SK-N-SH (cell line): Measurements from ENCODE around the gene SHISA2. TPM values are rescaled to one million over a fixed set of nuclear protein-coding genes. Genes with fewer than 3 reads are reported as not detected.

Experiments used
- CTCF ChIA-PET: fragments of 300-600, 350-600 bp; formaldehyde crosslinking; extraction: SDS; loops from one replicate; lab custom pipeline; 2021; lab: Yijun Ruan, JAX
- POLR2A ChIA-PET: fragments of 350-600 bp; sonication (Branson Sonifier 250); formaldehyde crosslinking; extraction: SDS; loops from one replicate; lab custom pipeline; 2020; ENCODE audit warnings: antibody characterized with exemption, inconsistent platforms; lab: Yijun Ruan, JAX
- DNase-seq: peaks from one replicate; pipeline ENCODE4 v3.0.0; 2012
- H2AFZ ChIP-seq: fragments of 200-600 bp; sonication (generic); 2 replicates; pipeline ENCODE4 v1.8.1; 2016; ENCODE audit warnings: antibody characterized with exemption, mild to moderate bottlenecking, low read depth
- H3F3A ChIP-seq: fragments of 200-600 bp; sonication (generic); replicated peaks from 2 replicates; pipeline ENCODE3; 2016; ENCODE audit warnings: antibody characterized with exemption, mild to moderate bottlenecking; ENCODE audit not compliant: insufficient read depth
- H3K27ac ChIP-seq, 2 experiments: fragments of 200-500 bp in 1 of 2; fragments of 200-600 bp in 1 of 2; sonication (Bioruptor generic) in 1 of 2; sonication (generic), shearing (Covaris generic) in 1 of 2; 2 replicates each; pipeline versions ENCODE4 v1.5.1 to v1.6.1; 2014 to 2016; ENCODE audit warnings: low read depth in 2 of 2, inconsistent platforms in 1 of 2, low read length in 1 of 2, mild to moderate bottlenecking in 1 of 2, mixed read lengths in 1 of 2
- H3K27me3 ChIP-seq: fragments of 200-600 bp; sonication (generic), shearing (Covaris generic); 2 replicates; pipeline ENCODE4 v1.6.1; 2016; ENCODE audit warnings: mixed run types; ENCODE audit not compliant: insufficient read depth
- H3K36me3 ChIP-seq, 2 experiments: fragments of 200-500 bp in 1 of 2; fragments of 200-600 bp in 1 of 2; sonication (Bioruptor generic) in 1 of 2; sonication (generic) in 1 of 2; replicated peaks in 1 of 2; 2 replicates each; pipeline versions ENCODE3 to v1.5.1; 2014 to 2016; ENCODE audit warnings: low read length in 1 of 2, mild to moderate bottlenecking in 1 of 2; ENCODE audit not compliant: insufficient read depth in 2 of 2, control insufficient read depth in 1 of 2
- H3K4me1 ChIP-seq, 2 experiments: fragments of 200-500 bp in 1 of 2; fragments of 200-600 bp in 1 of 2; sonication (Bioruptor generic) in 1 of 2; sonication (generic), shearing (Covaris generic) in 1 of 2; 2 replicates each; pipeline versions ENCODE4 v1.5.1 to v1.6.1; 2014 to 2016; ENCODE audit warnings: low read depth in 1 of 2, low read length in 1 of 2, mixed run types in 1 of 2; ENCODE audit not compliant: insufficient read depth in 2 of 2, control insufficient read depth in 1 of 2
- H3K4me2 ChIP-seq: fragments of 200-600 bp; sonication (generic), shearing (Covaris generic); 2 replicates; pipeline ENCODE4 v1.6.1; 2017; ENCODE audit warnings: mixed run types
- H3K4me3 ChIP-seq, 2 experiments: fragments of 200-500 bp in 1 of 2; fragments of 200-600 bp in 1 of 2; sonication (Bioruptor generic) in 1 of 2; sonication (generic), shearing (Covaris generic) in 1 of 2; 2 replicates each; pipeline versions ENCODE4 v1.5.1 to v1.8.1; 2014 to 2016; ENCODE audit warnings: low read depth in 2 of 2, inconsistent platforms in 1 of 2, low read length in 1 of 2, mild to moderate bottlenecking in 1 of 2, mixed read lengths in 1 of 2, moderate library complexity in 1 of 2
- H3K79me2 ChIP-seq: fragments of 200-600 bp; sonication (generic); 2 replicates; pipeline ENCODE4 v1.8.1; 2017; ENCODE audit warnings: mild to moderate bottlenecking; ENCODE audit not compliant: insufficient read depth
- H3K9ac ChIP-seq: fragments of 200-600 bp; sonication (generic); 2 replicates; pipeline ENCODE4 v1.6.1; 2017; ENCODE audit warnings: mixed run types
- H3K9me2 ChIP-seq: fragments of 200-600 bp; sonication (generic); 2 replicates; pipeline ENCODE4 v1.6.1; 2017; ENCODE audit warnings: mixed run types
- H3K9me3 ChIP-seq: fragments of 200-600 bp; sonication (generic); 2 replicates; pipeline ENCODE4 v1.6.1; 2017; ENCODE audit warnings: mixed run types, mild to moderate bottlenecking, moderate library complexity
- H4K20me1 ChIP-seq: fragments of 200-600 bp; sonication (generic); 2 replicates; pipeline ENCODE4 v1.6.1; 2017; ENCODE audit warnings: mild to moderate bottlenecking, mixed run types; ENCODE audit not compliant: insufficient read depth
- CHD2 ChIP-seq: fragments of 150-350 bp; IDR thresholded peaks from 2 replicates; pipeline ENCODE4 v1.6.1; 2018; ENCODE audit warnings: low read length; ENCODE audit not compliant: partially characterized antibody
- ELF1 ChIP-seq: IDR thresholded peaks from 2 replicates; pipeline ENCODE4 v1.4.0; 2012
- EP300 ChIP-seq, 2 experiments: IDR thresholded peaks; 2 replicates each; pipeline versions ENCODE4 v1.4.0 to v1.6.1; 2012; ENCODE audit warnings: borderline replicate concordance in 1 of 2, low read depth in 1 of 2, low read length in 1 of 2
- FOXJ3 ChIP-seq: sonication (generic); formaldehyde crosslinking; IDR thresholded peaks from 2 replicates; pipeline ENCODE4 v1.5.1; 2020; ENCODE audit warnings: mild to moderate bottlenecking, missing genetic modification reagents
- FOXM1 ChIP-seq: IDR thresholded peaks from 2 replicates; pipeline ENCODE4 v1.4.0; 2012; ENCODE audit warnings: low read depth, mild to moderate bottlenecking
- GABPA ChIP-seq: IDR thresholded peaks from 2 replicates; pipeline ENCODE4 v1.4.0; 2012; ENCODE audit warnings: low read depth, mild to moderate bottlenecking
- MEF2A ChIP-seq: IDR thresholded peaks from 2 replicates; pipeline ENCODE4 v1.4.0; 2012; ENCODE audit warnings: low read depth, borderline replicate concordance
- MXI1 ChIP-seq: IDR thresholded peaks from 2 replicates; pipeline ENCODE4 v1.6.1; 2012; ENCODE audit warnings: mild to moderate bottlenecking, low read depth, low read length, improper control_type of control experiment
- NFIC ChIP-seq: IDR thresholded peaks from 2 replicates; pipeline ENCODE4 v1.4.0; 2012; ENCODE audit warnings: borderline replicate concordance
- RCOR1 ChIP-seq: fragments of 150-350 bp; IDR thresholded peaks from 2 replicates; pipeline ENCODE4 v1.6.1; 2017; ENCODE audit warnings: antibody characterized with exemption, low read length
- RXRA ChIP-seq: IDR thresholded peaks from 2 replicates; pipeline ENCODE4 v1.4.0; 2012; ENCODE audit warnings: low read depth, mild to moderate bottlenecking, borderline replicate concordance
- SIN3A ChIP-seq: IDR thresholded peaks from 2 replicates; pipeline ENCODE4 v1.6.1; 2012; ENCODE audit warnings: low read depth, mild to moderate bottlenecking, low read length, moderate library complexity, borderline replicate concordance
- SMC3 ChIP-seq: IDR thresholded peaks from 2 replicates; pipeline ENCODE4 v1.6.1; 2012; ENCODE audit warnings: low read depth, low read length, improper control_type of control experiment
- TEAD4 ChIP-seq: IDR thresholded peaks from 2 replicates; pipeline ENCODE4 v1.4.0; 2012; ENCODE audit warnings: mild to moderate bottlenecking, borderline replicate concordance; ENCODE audit not compliant: insufficient read depth
- USF2 ChIP-seq: fragments of 150-350 bp; IDR thresholded peaks from 2 replicates; pipeline ENCODE4 v1.6.1; 2017; ENCODE audit warnings: antibody characterized with exemption, low read length, low read depth, borderline replicate concordance
- WGBS: methylation state at CpG from one replicate; pipeline ENCODE4 v1.1.6; 2017; ENCODE audit warnings: low lambda C conversion rate; 5-methylcytosine and 5-hydroxymethylcytosine counted together
- polyA plus RNA-seq, 3 experiments: library from polyadenylated mRNA; depleted of rRNA; stranded (reverse); fragments of >200 nt; gene quantifications; 2 replicates each; pipeline ENCODE4 v1.2.3, GENCODE V29; 2012
- TF ChIP-seq, protein P1 (sequence below): fragments of 150-350 bp; IDR thresholded peaks from 2 replicates; pipeline ENCODE4 v1.6.1; 2016; ENCODE audit warnings: mild to moderate bottlenecking, low read depth, low read length
- TF ChIP-seq, protein P2 (sequence below): IDR thresholded peaks from 2 replicates; pipeline ENCODE4 v1.4.0; 2012; ENCODE audit warnings: low read depth, borderline replicate concordance
- TF ChIP-seq, protein P3 (sequence below): IDR thresholded peaks from 2 replicates; pipeline ENCODE4 v1.4.0; 2012; ENCODE audit warnings: low read depth, borderline replicate concordance
- TF ChIP-seq, protein P4 (sequence below): IDR thresholded peaks from 2 replicates; pipeline ENCODE4; 2012

SHISA2 gene
- polyA plus RNA-seq, 1 of the 3 experiments (the other 2 are of a cell fraction) = not detected

GRCh38 chr13:26052337-26052736, 521 bp upstream of the SHISA2 start:
- no peak overlapping the region; a peak in 1 of 4 replicates for H3K4me3 ChIP-seq
- POLR2A ChIA-PET = no interaction called here
- no peaks in the 10 kb centered on the region; a peak in 1 of 4 replicates for H3K4me1 ChIP-seq
- WGBS = 65% methylated on average over 10 of the region's 10 CpGs
- H3F3A ChIP-seq = no peaks in the 10 kb centered on the region
- no peaks in the 10 kb centered on the region for H3K79me2 ChIP-seq
- H3K9ac ChIP-seq = no peak overlapping the region
- DNase-seq = peak; percentile 27
- 0 out of 2 replicates have a peak overlapping the region, but pooled peaks have one; percentile 55 for H3K4me2 ChIP-seq
- no peaks in the 10 kb centered on the region for H4K20me1 ChIP-seq
- CTCF ChIA-PET = interaction anchor here (0.8 to 1.8 kb wide), 4 partner anchors 10 to 477 kb away, joined by 3 to 4 read pairs (median 3); no protein-coding TSS in a partner anchor
- no peaks in the 10 kb centered on the region for H3K9me2 ChIP-seq
- peaks cover 45% of the 10 kb centered on the region for H3K27me3 ChIP-seq
- H3K27ac ChIP-seq = no peak overlapping the region
- no peak overlapping the region for H2AFZ ChIP-seq
- no peaks in the 10 kb centered on the region for H3K36me3 ChIP-seq
- TF ChIP-seq ELF1 (no peak), SMC3 (no peak), FOXJ3 (CRISPR knock-in tag) (no peak), USF2 (no peak), TEAD4 (no peak), RCOR1 (no peak), CHD2 (no peak), FOXM1 (no peak)
- TF ChIP-seq, protein P1, sequence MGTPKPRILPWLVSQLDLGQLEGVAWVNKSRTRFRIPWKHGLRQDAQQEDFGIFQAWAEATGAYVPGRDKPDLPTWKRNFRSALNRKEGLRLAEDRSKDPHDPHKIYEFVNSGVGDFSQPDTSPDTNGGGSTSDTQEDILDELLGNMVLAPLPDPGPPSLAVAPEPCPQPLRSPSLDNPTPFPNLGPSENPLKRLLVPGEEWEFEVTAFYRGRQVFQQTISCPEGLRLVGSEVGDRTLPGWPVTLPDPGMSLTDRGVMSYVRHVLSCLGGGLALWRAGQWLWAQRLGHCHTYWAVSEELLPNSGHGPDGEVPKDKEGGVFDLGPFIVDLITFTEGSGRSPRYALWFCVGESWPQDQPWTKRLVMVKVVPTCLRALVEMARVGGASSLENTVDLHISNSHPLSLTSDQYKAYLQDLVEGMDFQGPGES = no peak
- TF ChIP-seq, protein P2, sequence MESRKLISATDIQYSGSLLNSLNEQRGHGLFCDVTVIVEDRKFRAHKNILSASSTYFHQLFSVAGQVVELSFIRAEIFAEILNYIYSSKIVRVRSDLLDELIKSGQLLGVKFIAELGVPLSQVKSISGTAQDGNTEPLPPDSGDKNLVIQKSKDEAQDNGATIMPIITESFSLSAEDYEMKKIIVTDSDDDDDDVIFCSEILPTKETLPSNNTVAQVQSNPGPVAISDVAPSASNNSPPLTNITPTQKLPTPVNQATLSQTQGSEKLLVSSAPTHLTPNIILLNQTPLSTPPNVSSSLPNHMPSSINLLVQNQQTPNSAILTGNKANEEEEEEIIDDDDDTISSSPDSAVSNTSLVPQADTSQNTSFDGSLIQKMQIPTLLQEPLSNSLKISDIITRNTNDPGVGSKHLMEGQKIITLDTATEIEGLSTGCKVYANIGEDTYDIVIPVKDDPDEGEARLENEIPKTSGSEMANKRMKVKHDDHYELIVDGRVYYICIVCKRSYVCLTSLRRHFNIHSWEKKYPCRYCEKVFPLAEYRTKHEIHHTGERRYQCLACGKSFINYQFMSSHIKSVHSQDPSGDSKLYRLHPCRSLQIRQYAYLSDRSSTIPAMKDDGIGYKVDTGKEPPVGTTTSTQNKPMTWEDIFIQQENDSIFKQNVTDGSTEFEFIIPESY = no peak
- no peaks in the 10 kb centered on the region for H3K9me3 ChIP-seq

GRCh38 chr13:26051231-26051656, 572 bp downstream of the SHISA2 start:
- Histone ChIP-seq H3K9me3 (no peaks in the 10 kb centered on the region), H3K36me3 (no peaks in the 10 kb centered on the region), H3K79me2 (no peaks in the 10 kb centered on the region), H3K9ac (no peak overlapping the region), H3F3A (no peaks in the 10 kb centered on the region), H3K27ac (no peak overlapping the region), H3K4me2 (no peak overlapping the region), H3K4me3 (no peak overlapping the region; a peak in 1 of 4 replicates), H3K4me1 (no peaks in the 10 kb centered on the region; a peak in 1 of 4 replicates), H4K20me1 (no peaks in the 10 kb centered on the region), H3K27me3 (peaks cover 45% of the 10 kb centered on the region), H3K9me2 (no peaks in the 10 kb centered on the region), H2AFZ (no peak overlapping the region)
- CTCF ChIA-PET = interaction anchor here (1.2 to 1.8 kb wide), 5 partner anchors 11 to 477 kb away, joined by 3 to 4 read pairs (median 3); no protein-coding TSS in a partner anchor
- no peak for TF ChIP-seq NFIC
- TF ChIP-seq, protein P3, sequence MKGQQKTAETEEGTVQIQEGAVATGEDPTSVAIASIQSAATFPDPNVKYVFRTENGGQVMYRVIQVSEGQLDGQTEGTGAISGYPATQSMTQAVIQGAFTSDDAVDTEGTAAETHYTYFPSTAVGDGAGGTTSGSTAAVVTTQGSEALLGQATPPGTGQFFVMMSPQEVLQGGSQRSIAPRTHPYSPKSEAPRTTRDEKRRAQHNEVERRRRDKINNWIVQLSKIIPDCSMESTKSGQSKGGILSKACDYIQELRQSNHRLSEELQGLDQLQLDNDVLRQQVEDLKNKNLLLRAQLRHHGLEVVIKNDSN = no peak
- no peak for TF ChIP-seq EP300 (IDR thresholded peaks at IDR 0.05; ENCODE audit: borderline replicate concordance in 1 of 2, low read depth in 1 of 2, low read length in 1 of 2)
- TF ChIP-seq, protein P4, sequence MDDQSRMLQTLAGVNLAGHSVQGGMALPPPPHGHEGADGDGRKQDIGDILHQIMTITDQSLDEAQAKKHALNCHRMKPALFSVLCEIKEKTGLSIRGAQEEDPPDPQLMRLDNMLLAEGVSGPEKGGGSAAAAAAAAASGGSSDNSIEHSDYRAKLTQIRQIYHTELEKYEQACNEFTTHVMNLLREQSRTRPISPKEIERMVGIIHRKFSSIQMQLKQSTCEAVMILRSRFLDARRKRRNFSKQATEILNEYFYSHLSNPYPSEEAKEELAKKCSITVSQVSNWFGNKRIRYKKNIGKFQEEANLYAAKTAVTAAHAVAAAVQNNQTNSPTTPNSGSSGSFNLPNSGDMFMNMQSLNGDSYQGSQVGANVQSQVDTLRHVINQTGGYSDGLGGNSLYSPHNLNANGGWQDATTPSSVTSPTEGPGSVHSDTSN = no peak
- TF ChIP-seq RXRA = no peak
- TF ChIP-seq FOXM1 = no peak
- TF ChIP-seq CHD2 = no peak
- no peak for TF ChIP-seq ELF1
- no peak for TF ChIP-seq MXI1
- no peak for TF ChIP-seq MEF2A
- TF ChIP-seq GABPA = no peak
- TF ChIP-seq TEAD4 = no peak
- TF ChIP-seq SIN3A = no peak
- POLR2A ChIA-PET = no interaction called here
- DNase-seq = no peak
- WGBS = no CpG with 5 or more reads among the region's 45 CpGs
